ENCODE data around the gene NTM.
A peak's percentile ranks its signal among the peaks of the same experiment; 100 is the strongest.

NTM gene

DNA sequence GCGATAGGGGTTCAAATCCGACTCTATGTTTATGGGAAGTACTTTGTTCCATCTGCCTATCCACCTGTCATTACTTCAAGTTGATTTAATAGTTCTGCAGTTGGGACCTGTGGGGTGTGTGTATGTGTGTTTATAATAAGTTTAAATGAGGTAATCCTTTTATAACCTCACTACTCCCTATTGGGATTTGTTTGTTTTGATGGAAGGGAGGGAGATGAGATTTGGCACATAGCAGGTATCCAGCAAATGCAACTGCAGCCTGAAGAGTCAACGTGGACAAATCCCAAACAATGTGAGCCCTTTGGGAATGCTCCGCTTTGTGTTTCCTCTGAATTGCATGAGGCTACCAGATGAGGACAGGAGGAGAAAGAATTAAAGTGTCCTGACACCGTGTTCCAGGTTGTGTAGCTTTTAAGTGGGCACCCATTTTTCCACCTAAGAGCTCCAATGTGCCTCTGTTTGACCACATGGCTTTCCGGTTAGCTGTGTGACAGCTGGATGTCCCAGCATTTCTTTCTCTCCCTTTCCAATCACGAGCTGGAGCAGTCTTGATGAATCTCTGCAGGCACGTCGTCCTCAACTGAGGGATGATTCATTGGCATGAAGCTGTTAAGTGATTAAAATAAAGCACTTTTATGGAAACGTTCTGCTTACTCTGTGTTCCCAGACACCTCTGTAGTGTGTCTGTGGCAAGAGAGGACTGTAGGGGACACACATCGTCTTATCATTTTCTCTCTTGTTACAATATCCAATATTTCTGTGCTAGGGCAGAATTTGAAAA lies 610.7 kb downstream of the NTM start:
- DNase-seq = no peak

DNA sequence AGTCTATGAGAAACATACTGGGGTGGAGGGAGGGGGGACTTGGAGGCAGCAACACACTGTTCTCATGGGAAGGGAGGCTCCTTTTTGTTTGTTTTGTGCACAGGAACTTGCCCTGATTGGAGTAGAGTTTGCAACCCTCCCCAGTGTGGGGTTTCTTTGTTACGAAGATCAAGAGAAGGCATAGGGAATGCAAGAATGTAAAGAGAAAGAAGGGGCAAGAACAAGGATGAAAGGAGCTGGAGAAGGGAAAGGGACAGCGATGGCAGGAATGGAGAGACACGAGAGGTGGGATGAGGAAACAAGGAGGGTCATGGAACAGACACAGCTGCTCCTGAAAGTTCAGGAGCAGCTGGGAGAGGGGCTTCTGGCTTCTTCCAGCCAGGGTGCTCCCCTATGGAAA lies 611.7 kb downstream of the NTM start:
- no peak for DNase-seq

DNA sequence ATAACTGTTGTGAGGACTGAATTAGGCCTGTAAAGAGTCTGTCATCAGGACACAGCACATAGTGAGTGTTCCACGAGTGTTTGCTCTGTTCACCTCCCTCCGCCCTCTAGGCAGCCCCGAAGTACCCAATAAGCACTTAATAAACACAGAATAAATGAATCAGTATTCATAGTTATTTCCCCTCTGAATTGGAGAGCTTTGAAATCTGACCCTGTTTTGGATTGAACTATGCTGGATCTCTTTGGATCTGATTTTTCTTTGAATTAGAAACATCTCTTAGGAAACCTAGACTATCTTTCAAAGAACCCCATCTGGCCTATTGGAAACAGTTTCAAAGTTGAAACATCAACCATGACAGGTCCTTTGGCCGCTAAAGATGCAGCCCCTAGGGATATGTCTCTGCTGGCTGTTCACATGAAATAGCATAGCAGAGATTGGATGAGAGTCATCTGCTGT lies 615.5 kb downstream of the NTM start:
- no peak for DNase-seq

DNA sequence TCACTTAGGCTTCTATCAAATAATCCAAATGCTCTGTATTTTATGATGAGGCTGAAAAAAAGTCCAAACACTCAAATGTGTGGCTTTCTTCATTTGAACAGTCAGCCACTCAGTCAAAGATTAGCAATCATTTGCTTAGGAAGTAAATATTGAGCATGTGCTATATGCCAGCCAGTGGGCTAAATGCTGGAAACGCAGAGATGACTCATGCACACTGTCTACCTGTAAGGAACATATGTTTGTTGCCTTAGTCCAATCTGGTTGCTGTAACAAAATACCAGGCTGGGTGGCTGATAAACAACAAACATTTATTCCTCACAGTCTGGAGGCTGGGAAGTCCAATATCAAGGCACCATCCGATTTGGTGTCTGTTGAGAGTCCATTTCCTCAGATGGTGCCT lies 617.3 kb downstream of the NTM start:
- DNase-seq = no peak

DNA sequence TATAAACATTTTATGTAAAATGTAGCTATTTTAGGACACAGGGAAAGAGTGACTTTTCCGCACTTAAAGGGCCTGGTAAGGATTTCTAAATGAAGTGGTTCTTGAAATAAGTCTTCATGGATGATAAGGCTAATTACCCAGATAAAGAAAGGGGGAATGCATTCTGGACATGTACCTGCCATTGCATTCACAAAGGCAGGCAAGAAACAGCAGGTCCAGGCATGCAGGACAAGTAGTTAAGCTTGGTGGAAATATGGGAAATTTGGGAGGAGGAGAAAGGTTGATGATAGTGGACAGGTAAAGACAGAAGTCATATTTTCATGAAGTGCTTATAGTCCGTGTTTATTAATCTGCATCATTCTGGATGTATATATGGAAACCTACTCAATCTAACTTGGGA lies 621.2 kb downstream of the NTM start:
- no peak for DNase-seq

DNA sequence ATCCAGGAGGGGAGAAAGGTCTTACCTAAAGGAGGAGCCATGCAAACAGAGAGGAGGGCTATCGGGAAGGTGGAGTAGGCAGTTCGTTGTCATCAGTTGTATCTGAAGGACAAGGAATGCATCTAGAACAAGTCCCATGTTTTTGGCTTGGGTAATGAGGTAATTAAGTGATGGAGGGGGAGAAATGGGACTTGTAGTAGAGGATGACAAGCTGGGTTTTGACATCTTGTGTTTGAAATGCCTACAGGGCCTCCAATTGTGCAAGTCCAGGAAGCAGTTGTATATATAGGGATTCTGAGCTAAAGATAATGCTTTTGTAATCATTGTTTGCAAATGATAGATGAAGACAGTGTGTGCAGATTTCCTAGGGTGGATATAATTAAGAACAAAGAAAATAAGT lies 622.8 kb downstream of the NTM start:
- no peak for DNase-seq

DNA sequence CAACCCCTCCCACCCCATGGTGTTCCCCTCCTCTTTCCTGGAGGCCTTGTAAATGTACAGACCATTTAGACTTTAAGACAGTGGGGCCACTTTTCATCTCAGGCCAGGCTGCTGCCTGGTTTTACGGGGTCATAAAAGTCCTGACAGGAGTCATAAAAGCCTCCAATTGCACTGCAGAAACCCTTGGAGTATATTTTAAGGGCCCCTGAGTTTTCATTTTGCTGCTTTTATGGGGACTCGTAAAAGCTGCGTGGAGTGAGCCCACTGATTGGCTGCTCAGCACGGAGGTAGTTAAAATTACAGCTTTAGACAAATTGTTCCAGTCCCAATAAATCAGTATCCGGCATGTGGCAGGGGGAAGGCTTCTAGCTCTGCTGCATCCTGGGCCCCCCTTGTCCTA lies 627.6 kb downstream of the NTM start:
- no peak for DNase-seq

DNA sequence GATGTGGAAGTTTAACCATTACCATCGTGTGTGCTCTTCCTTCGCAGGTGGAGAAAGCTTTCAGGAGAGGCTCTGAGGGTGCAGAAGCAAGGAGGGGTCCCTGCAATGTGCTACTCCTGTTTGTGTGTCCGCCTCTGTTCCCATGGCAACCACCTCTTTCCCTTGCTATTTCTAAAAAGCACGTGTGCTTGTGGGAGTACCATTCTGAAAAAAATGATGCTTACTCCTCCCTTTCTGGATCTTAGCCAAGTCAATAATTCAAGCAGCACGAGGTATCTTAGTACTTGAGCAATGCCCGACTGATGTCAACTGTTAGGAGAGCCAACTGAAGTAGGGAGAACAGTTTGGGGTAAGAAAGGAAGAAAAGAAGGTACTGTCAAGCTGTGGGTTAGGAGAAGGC lies 628.7 kb downstream of the NTM start:
- no peak for DNase-seq

DNA sequence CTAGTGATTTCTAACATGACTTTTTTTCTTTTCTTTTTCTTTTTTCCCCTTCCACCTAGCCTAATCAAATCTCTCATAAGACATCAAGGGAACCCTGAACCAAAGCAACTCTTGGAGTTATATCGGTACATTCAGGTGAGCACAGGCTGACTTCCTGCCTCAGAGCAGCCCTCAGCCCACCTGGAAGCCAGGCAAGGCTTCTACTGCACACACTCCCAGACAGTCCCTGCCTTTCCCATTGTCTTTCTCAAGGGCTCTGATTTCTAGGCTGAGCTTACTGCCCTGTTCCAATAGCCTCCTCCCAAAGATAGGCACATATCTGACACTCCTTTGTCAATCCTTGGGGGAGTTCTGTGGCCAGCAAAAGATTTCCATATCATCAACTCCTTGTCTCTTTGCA lies 629.5 kb downstream of the NTM start:
- DNase-seq = no peak

DNA sequence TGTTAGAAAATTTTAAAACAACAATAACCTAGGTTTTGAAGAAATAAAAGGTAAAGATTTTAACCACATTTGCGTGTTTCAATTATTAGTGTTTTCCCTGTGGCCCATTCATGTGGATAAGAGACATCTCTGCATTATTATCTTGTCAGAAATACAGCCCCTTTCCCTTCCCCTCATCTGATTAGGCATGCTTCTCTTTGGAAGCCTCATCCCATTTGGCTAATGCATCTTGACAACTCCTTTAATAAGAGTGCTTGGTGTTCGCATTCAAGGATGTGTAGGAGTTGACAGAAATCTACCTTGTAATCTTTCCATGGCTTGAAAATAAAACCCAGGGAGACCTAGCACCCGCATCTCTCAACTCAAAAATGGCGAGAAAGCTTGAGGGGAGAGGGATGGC lies 635.5 kb downstream of the NTM start:
- no peak for DNase-seq

DNA sequence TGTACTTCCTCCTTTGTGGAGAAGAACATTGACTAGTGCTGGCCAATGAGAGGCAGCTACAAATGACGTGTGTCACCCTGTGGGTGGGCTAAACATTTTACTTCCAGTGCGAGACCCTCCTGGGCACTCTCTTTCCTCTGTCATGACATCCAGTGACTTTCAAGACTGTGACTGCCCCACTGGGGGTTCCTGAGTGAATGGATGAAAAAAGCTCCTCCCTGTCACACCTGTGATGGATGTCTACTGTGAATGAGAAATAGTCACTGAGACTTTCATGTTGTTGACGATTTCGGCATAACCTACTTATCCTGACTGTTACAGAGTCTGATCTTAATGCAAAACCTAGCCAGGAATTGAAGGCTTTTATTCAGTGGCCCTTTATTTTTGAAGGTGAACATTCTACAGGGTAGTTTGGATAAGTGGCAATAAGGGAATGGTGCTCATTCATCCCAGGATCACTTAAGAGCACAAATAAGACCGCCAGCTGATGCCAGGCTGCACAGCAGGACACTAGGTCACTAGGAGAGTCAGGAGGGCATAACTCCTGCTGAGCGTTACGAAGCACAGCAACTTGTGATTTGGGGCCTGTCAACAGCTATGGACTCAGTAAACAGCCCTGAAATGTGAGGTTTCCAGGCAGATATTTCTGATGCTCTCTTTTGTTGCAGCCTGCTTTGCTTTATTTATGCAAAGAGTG lies 636.6 kb downstream of the NTM start:
- DNase-seq = no peak

DNA sequence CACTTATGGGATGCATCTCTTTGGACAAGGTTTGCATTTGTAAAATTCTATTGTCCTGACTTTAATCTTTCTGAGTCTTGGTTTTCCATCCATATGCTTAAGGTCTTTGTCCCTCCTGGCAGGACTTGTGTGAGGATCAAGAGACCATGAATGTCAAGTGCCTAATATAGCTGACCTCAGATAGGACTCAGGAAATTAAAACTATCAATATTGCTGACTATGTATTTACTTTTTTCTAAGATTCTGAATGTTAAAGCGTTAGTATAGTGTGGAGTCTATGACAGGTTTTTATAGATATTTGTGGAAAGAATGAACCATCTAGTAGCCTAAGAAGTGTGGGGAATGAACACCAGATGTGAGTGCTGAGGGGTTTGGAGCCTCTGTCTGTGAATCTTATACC lies 637.8 kb downstream of the NTM start:
- DNase-seq = no peak

DNA sequence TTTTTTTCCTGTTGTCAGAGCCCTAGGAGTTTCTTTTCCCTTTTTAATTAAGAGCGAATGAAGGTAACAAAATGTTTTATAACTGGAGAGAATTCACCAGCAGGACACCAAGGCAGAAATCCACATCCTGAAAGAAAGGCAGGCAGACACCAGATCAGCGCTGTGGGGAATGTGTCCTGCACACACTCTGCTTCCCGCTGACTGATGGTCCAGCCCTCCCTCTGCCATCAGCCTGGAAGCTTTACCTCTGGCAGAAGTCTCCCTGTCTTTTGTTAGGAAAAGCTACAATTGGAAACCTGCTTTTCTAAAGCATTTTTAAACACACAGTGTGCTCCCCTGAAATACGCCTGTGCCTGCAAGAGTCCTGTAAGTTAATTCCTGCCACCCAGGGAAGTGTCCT lies 638.5 kb downstream of the NTM start:
- DNase-seq = no peak

DNA sequence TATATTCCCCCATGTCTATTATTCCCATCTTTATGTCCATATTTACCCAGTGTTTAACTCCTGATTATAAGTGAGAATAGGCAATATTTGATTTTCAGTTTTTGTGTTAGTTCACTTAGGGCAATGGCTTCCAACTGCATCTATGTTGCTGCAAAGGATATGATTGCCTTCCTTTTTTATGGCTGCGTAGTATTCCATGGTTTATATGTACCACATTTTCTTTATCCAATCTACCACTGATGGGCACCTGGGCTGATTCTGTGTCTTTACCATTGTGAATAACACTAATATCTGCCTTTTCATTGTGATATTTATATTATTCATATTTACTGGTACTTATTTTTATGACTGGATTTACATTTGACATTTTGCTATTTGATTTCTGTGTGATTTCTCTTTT lies 649.6 kb downstream of the NTM start:
- DNase-seq = no peak

DNA sequence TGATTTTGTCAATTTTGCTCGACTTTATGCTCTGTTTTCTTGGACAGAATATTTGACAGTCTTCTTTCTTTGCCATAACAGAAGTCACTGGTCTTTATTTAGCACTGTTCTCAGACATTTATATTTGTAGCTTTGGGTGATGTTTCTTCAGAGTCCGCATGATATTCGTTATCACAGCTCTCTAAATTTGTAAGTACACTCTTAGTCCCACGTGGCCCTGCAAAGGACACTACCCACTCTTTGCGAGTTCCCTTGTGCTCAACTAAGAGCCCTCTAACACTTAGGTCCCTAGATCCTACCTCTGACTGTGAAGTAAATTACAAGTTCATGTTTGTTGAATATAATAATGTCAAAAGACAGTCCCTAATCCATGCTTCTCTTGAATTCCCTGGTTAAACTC lies 651.9 kb downstream of the NTM start:
- DNase-seq = no peak

DNA sequence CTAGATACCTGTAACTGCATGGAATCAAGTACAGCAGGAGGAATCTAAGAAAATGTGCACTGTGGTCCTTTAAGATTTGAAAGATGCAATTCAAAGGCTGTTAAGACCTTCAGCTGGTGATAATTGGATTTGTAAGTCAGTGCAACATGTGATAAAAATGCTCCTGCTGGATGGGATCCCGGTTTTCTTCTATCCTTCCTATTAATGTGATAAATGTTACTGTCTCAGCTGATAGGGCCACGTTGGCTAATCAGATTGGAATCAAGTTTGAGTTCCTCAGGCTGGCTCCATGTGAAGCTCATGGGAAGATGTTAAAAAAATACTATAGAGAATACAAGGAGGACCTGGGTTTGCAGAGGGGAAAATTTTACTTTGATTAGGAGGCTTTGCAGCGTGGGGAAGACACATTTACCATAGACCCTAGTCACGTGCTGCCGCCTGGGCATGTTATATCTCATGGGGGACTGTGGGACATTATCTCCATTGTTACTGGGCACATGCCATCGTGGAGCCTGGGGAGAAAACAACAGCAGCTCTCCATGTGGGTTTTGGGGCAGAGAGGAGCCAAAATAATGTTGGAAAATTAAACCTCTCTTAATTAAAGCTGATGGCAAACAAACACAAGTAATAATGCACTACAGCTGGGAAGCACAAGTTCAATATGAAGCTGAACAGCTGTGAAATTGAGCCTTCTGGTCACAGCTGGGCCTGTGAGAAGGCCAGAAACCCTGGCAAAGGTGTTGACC lies 652.5 kb downstream of the NTM start:
- DNase-seq = no peak

DNA sequence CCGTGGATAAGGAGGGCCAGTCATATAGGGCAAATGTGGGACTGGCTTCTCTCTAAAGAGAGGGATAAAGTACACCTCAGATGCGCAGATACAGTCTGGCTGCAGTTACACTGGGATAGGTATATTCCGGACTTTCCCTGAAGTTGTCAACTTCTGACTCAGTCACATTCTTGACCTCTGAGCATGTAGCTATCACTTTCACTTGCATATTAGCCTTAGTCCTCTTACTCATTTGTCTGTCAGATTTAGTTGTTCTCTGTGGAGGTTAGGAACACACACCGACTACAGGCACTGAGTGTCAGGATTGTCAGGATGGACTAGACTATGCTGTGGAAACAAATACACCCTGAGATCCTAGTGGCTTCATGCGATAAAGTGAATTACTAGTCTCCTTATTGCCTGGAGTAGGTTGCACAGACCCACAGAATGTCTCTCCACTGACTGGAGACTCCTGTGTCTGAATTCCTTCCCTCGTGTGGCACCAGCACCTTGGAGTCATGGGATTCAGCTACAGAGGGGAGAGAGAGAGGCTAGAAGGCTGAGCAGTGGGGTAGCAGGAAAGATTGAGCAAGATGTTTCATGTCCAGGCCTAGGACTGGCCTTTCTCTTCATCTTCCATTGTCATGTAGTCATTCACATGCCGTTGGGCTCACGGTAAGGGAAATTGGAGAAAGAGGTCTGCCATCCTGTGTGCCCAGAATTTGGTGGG lies 654.3 kb downstream of the NTM start:
- DNase-seq = no peak

DNA sequence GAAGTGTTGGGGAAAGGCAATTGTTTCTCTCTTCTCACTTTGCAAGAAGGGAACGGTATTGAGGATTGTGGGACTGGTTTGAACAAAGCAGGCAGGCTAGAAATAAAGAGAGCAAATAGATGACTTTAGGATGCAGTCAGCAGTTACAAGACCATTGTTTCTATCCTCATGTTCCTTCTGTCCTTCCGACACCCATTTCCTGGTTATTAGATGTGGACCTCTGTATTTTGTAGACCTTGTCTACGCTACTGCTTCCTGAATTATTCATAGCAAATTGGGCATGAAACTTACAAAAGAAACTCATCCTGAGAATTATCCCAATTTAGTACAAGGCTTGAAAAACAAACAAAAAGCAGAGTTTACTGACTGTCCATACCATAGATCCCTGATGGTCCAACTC lies 656.3 kb downstream of the NTM start:
- DNase-seq = no peak

DNA sequence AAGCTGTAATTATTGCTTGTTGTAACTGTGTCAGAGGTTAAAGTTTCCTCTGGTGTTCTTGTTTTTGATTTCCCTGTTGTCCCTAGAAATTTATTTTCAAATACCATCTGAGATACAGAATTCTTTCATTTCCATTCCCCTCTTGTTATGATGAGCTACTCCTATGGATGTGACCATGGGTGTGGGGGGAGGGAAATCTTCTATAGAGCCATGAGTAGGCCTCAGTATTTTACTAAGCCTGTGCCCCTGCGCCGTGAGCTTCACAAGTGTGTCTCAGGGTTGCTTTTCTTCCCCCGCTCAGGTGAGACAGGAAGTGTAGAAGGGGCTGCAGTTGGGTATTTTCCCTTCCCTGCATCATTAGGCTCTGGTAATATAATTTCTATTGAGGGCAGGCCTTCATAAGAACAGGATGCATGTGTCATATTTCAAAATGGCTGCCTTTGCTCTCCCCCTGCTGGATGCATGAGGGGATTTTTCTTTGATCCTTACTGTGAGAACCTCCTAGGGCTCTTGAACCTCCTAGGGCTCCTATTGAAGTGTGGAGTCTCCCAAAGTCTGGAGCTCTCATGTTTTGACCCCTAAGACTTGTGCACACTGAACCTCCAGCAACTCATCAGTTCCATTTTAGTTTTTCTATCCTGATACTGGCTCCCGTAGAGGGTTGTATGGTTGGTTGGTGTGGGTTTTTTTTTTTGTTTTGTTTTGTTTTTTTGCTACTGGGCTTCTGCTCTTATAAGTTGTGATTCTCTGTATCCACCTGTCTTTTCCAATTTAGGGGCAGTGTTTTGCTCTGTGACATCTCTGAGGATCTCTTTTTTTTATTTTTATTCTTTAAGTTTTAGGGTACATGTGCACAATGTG lies 658.2 kb downstream of the NTM start:
- peak; percentile 52 for DNase-seq

DNA sequence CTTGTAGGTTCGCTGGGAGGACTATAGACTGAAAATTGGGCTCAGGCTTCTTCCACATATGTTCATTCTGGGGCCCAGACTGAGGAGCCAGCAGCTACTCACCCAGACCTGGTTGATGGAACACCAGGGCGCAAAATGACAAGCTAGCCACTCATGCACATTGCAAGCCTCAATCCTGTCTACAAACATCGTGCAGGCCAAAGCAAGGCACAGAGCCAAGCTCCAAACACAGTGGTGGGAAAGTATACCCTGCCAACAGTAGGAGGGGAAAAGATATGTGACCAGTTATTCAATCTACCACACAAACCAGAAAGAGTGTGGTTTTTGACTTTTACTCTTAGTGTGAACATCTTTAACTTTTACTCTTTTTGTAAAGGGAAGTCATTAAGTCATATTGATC lies 660.5 kb downstream of the NTM start:
- no peak for DNase-seq

DNA sequence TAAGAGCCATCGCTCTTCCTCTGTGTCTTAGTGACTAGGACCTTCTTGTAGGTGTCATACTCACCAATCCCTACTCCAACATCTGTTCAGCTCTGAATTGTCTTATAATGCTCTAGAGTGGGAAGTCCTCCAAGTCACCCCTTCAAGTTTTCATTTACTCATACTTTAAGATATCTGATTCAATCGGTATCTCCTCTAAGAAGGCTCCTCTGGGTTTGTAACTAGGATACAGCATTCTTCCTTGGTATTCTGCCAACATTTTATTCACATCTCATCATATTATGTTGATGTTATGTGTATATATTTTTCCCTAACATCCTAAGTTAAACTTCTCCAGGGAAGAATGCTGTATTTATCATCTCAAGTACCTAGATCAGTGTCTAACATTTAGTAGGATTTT lies 662.1 kb downstream of the NTM start:
- no peak for DNase-seq

DNA sequence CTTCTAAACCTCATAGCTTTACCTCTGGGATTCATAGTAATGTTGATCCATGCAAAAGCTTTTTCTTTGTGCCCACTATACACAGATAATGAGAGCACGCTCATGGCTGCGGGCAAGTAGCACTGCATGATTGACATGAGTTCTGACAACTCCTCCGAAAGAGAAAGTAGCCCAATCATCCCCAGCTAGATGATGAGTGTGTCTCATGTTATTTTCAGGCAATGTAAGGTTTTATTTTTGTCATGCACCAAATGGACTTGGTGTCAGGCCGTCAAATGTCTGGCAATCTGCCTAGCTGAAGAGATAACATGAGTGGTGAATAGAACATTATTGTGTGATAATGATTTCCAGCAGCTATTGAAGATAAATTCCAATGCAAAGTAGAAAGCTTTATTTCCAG lies 662.6 kb downstream of the NTM start:
- no peak for DNase-seq
